Colonic mucosa (tissue), 4 donors: ENCODE measurements around the gene ZZZ3. TPM values are rescaled to one million over a fixed set of nuclear protein-coding genes. Genes with fewer than 3 reads are reported as not detected.
"Not testable (repeated sequence)": the region's sequence is repeated elsewhere in the genome, so short reads cannot be mapped to it uniquely, and the experiment has no call there.

Experiments used
- DNase-seq: peaks from one replicate; pipeline ENCODE4 v3.0.0-alpha.2; 2020
- H3K27ac ChIP-seq: fragments of 200-600 bp; one replicate; pipeline ENCODE4 v1.8.0; 2021
- H3K27me3 ChIP-seq: fragments of 200-600 bp; one replicate; pipeline ENCODE4 v1.8.0; 2021
- H3K36me3 ChIP-seq: fragments of 200-600 bp; one replicate; pipeline ENCODE4 v1.8.0; 2021
- H3K4me1 ChIP-seq: fragments of 200-600 bp; one replicate; pipeline ENCODE4 v1.8.0; 2021; ENCODE audit warnings: mild to moderate bottlenecking
- H3K4me3 ChIP-seq: fragments of 200-600 bp; one replicate; pipeline ENCODE4 v1.8.0; 2021
- H3K9ac ChIP-seq, 2 donors: one replicate each; pipeline ENCODE4 v1.7.0; 2013; ENCODE audit warnings: control low read depth in 2 of 2, low read depth in 2 of 2, low read length in 2 of 2
- H3K9me3 ChIP-seq: fragments of 200-600 bp; one replicate; pipeline ENCODE4 v1.8.0; 2021
- CTCF ChIP-seq: fragments of 200-600 bp; IDR thresholded peaks from one replicate; pipeline ENCODE4 v1.8.0; 2022; ENCODE audit warnings: antibody characterized with exemption, mild to moderate bottlenecking
- intact Hi-C: fragments of 100-400 bp; cut with DNase I; formaldehyde crosslinking; loops from one replicate; pipeline ENCODE4 v1.14.1; 2022
- total RNA-seq, 2 donors: library from RNA; stranded (reverse); fragmentation: NEBNext Ultra II Directional in 1 of 2; extraction: Animal tissue kit (Norgen Biotek cat#: 25700) in 1 of 2; gene quantifications; one replicate each; pipeline ENCODE4 v1.2.1, GENCODE V29; 2021
- donor health status: healthy.
- donor health status: DM: no; HTN: no; CAD: no.
- donor health status: DM: no; HTN: no; CAD: no.

The ZZZ3 gene
- total RNA-seq, 2 donors from 2014 or later, result 28.5 to 30.1 TPM

GRCh38 chr1:77678660-77679610, 3.5 kb downstream of the ZZZ3 start:
- Histone ChIP-seq H3K9me3 (no peaks in the 10 kb centered on the region), H3K36me3 (no peaks in the 10 kb centered on the region), H3K9ac (no peak overlapping the region), H3K27ac (no peak overlapping the region), H3K4me1 (peaks cover 7% of the 10 kb centered on the region), H3K27me3 (no peaks in the 10 kb centered on the region), H3K4me3 (no peak overlapping the region)
- intact Hi-C loops, result no loop called here
- TF ChIP-seq CTCF, result no peak
- no peak for DNase-seq

GRCh38 chr1:77674807-77675206, 7.7 kb downstream of the ZZZ3 start:
- H3K36me3 ChIP-seq, DNase-seq, intact Hi-C loops, H3K4me1 ChIP-seq, H3K27ac ChIP-seq, H3K9ac ChIP-seq, H3K4me3 ChIP-seq, H3K9me3 ChIP-seq, H3K27me3 ChIP-seq: not testable (repeated sequence)

- H3K36me3 ChIP-seq, result no peaks in the 10 kb centered on the region
- no peak for TF ChIP-seq CTCF
- no peaks in the 10 kb centered on the region for H3K9me3 ChIP-seq
- H3K9ac ChIP-seq, result no peak overlapping the region
- no peak overlapping the region for H3K4me3 ChIP-seq
- H3K4me1 ChIP-seq, result peaks cover 6% of the 10 kb centered on the region
- H3K27me3 ChIP-seq, result no peaks in the 10 kb centered on the region
- intact Hi-C loops, result no loop called here
- no peak for DNase-seq
- no peak overlapping the region for H3K27ac ChIP-seq
Measured at GRCh38 chr1:77673716-77674355, 8.6 kb downstream of the ZZZ3 start.

GRCh38 chr1:77673030-77673429, 9.4 kb downstream of the ZZZ3 start:
- H3K4me3 ChIP-seq, result no peak overlapping the region
- intact Hi-C loops, result no loop called here
- no peaks in the 10 kb centered on the region for H3K4me1 ChIP-seq
- no peak for DNase-seq
- no peak for TF ChIP-seq CTCF
- no peak overlapping the region for H3K9ac ChIP-seq
- H3K9me3 ChIP-seq, result no peaks in the 10 kb centered on the region
- no peaks in the 10 kb centered on the region for H3K36me3 ChIP-seq
- no peak overlapping the region for H3K27ac ChIP-seq
- no peaks in the 10 kb centered on the region for H3K27me3 ChIP-seq

GRCh38 chr1:77672374-77672773, 10.1 kb downstream of the ZZZ3 start:
- DNase-seq, result no peak
- Histone ChIP-seq H3K27me3 (no peaks in the 10 kb centered on the region), H3K4me1 (no peaks in the 10 kb centered on the region), H3K27ac (no peak overlapping the region), H3K36me3 (no peaks in the 10 kb centered on the region), H3K9me3 (no peaks in the 10 kb centered on the region), H3K4me3 (no peak overlapping the region), H3K9ac (no peak overlapping the region)
- intact Hi-C loops, result no loop called here
- no peak for TF ChIP-seq CTCF

GRCh38 chr1:77671836-77672235, 10.6 kb downstream of the ZZZ3 start:
- no peak for TF ChIP-seq CTCF
- H3K27ac ChIP-seq, result no peak overlapping the region
- no peak for DNase-seq
- no peak overlapping the region for H3K9ac ChIP-seq
- no peaks in the 10 kb centered on the region for H3K36me3 ChIP-seq
- no peak overlapping the region for H3K4me3 ChIP-seq
- intact Hi-C loops, result no loop called here
- no peaks in the 10 kb centered on the region for H3K9me3 ChIP-seq
- no peaks in the 10 kb centered on the region for H3K27me3 ChIP-seq
- no peaks in the 10 kb centered on the region for H3K4me1 ChIP-seq
